Glutamatergic neuron (in vitro differentiated cells): ENCODE data around the gene VSTM5. TPM values are rescaled to one million over a fixed set of nuclear protein-coding genes. Genes with fewer than 3 reads are reported as not detected.
"Not testable (repeated sequence)": the region's sequence is repeated elsewhere in the genome, so short reads cannot be mapped to it uniquely, and the experiment has no call there.

ENCODE experiments used
- DNase-seq: peaks from one replicate; pipeline ENCODE4 v3.0.0; 2022
- H3K27ac Mint-ChIP-seq: one replicate; pipeline ENCODE4 v1.8.0; 2020; ENCODE audit warnings: mild to moderate bottlenecking, mixed read lengths, inconsistent platforms; ENCODE audit not compliant: unreplicated experiment
- H3K27me3 Mint-ChIP-seq: one replicate; pipeline ENCODE4 v1.8.0; 2020; ENCODE audit warnings: mild to moderate bottlenecking, moderate library complexity, mixed read lengths, inconsistent platforms; ENCODE audit not compliant: unreplicated experiment
- H3K36me3 Mint-ChIP-seq: one replicate; pipeline ENCODE4 v1.8.0; 2020; ENCODE audit warnings: mild to moderate bottlenecking, mixed read lengths, inconsistent platforms; ENCODE audit not compliant: unreplicated experiment
- H3K4me1 Mint-ChIP-seq: one replicate; pipeline ENCODE4 v1.8.0; 2020; ENCODE audit warnings: mild to moderate bottlenecking, low read depth, mixed read lengths, inconsistent platforms; ENCODE audit not compliant: unreplicated experiment
- H3K4me3 Mint-ChIP-seq: one replicate; pipeline ENCODE4 v1.8.0; 2020; ENCODE audit warnings: mild to moderate bottlenecking, mixed read lengths, inconsistent platforms; ENCODE audit not compliant: unreplicated experiment
- H3K9me3 Mint-ChIP-seq: one replicate; pipeline ENCODE4 v1.8.0; 2020; ENCODE audit warnings: mild to moderate bottlenecking, moderate library complexity, mixed read lengths, inconsistent platforms; ENCODE audit not compliant: unreplicated experiment
- total RNA-seq: library from RNA; stranded (reverse); fragmentation: NEBNext Ultra II Directional; extraction: Animal tissue kit (Norgen Biotek cat#: 25700); gene quantifications from one replicate; pipeline ENCODE4 v1.2.1, GENCODE V29; 2021; ENCODE audit not compliant: unreplicated experiment
- TF ChIP-seq, protein P1 (sequence below): fragments of 200-600 bp; sonication (generic); IDR thresholded peaks from one replicate; pipeline ENCODE4 v1.5.0; 2021; ENCODE audit not compliant: partially characterized antibody, unreplicated experiment

VSTM5 gene
- total RNA-seq, 1 donor from 2014 or later, result 2.0 TPM

DNA sequence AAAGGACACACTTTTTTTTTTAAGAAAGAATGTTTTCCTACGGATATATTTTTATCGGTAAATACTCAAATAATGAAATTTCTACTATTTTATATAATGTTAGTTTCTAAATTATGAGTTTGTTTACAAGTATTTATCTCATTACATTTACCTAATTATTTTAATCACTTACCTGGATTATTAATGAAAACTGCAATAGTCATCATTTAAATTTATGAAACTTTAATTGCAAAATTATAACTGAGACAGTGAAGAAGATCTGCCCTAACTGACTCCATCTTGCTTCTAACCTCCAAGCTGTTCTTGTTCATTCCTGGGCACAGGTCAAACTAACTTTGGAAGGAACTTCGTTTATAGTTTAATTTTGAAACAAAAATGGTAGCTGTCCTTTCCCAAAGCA lies 25.2 kb upstream of the VSTM5 start:
- no peak for DNase-seq
- no peaks in the 10 kb centered on the region for H3K36me3 Mint-ChIP-seq
- no peaks in the 10 kb centered on the region for H3K4me1 Mint-ChIP-seq
- no peaks in the 10 kb centered on the region for H3K27me3 Mint-ChIP-seq
- H3K27ac Mint-ChIP-seq, result no peak overlapping the region
- H3K4me3 Mint-ChIP-seq, result no peak overlapping the region
- TF ChIP-seq, protein P1, sequence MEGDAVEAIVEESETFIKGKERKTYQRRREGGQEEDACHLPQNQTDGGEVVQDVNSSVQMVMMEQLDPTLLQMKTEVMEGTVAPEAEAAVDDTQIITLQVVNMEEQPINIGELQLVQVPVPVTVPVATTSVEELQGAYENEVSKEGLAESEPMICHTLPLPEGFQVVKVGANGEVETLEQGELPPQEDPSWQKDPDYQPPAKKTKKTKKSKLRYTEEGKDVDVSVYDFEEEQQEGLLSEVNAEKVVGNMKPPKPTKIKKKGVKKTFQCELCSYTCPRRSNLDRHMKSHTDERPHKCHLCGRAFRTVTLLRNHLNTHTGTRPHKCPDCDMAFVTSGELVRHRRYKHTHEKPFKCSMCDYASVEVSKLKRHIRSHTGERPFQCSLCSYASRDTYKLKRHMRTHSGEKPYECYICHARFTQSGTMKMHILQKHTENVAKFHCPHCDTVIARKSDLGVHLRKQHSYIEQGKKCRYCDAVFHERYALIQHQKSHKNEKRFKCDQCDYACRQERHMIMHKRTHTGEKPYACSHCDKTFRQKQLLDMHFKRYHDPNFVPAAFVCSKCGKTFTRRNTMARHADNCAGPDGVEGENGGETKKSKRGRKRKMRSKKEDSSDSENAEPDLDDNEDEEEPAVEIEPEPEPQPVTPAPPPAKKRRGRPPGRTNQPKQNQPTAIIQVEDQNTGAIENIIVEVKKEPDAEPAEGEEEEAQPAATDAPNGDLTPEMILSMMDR, result no peak
- no peaks in the 10 kb centered on the region for H3K9me3 Mint-ChIP-seq

DNA sequence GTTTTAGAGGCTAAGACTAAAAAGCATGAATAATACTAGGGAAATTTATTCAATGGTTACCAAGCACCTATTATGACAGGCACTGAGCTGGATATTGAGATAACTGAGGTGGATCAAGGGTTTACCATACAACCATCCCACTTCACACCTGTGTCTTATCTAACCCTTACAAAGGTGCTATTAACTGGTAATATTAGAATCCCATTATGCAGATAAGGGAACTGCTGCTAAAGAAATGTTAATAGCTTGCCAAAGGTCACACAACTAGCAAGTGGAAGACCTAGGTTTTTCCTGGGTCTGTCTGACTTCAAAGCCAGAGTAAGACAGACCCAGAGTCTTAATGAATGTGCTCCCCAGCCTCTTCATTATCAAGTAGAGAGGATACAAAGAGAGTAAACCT lies 21.1 kb upstream of the VSTM5 start:
- Mint-ChIP-seq H3K4me3 (no peak overlapping the region), H3K27ac (no peak overlapping the region), H3K27me3 (no peaks in the 10 kb centered on the region), H3K4me1 (no peaks in the 10 kb centered on the region), H3K36me3 (peaks cover 4% of the 10 kb centered on the region), H3K9me3 (peaks cover 2% of the 10 kb centered on the region)
- no peak for DNase-seq
- TF ChIP-seq, protein P1, result no peak

DNA sequence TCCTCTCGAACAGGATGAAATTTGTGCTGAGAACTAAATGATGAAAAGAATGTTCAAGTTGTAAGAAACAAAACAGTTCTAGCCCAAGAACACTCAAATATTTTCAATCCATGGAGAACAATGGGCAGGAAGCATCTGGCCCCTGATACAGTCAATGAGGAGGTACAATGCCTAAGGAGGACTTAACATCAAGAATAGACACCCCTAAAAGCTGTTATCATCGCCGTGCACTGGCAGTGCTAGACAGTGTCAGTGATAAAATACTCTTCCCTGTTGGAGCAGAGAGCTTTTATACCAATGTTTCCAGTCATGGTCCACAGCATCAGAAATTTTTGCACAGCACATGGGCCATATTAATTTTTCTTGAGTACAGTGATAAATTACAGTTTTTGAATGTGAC lies 20.2 kb upstream of the VSTM5 start:
- Mint-ChIP-seq H3K4me1 (no peaks in the 10 kb centered on the region), H3K27ac (no peak overlapping the region), H3K27me3 (no peaks in the 10 kb centered on the region), H3K9me3 (peaks cover 2% of the 10 kb centered on the region), H3K36me3 (peaks cover 4% of the 10 kb centered on the region), H3K4me3 (no peak overlapping the region)
- no peak for DNase-seq
- TF ChIP-seq, protein P1, result no peak

DNA sequence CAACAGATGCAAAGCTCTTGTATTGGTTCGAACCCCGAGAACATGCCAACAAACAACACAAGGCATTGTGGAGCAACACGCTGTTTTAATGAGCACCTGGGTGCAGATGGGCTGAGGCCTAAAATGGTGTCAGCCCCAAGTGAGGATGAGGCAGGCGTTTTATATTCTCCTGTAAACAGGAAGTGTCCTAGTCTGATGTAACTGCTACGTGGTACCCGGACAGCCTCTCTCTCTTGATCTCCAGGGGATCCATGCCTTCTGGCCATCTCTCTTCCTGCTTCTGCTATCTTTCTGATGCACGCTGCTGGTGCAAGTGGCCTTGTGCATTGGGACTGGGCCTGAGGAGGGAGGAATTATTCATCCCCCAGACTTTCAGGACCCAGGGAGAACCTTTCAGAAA lies 19.4 kb upstream of the VSTM5 start:
- Mint-ChIP-seq H3K27me3 (no peaks in the 10 kb centered on the region), H3K4me3 (no peak overlapping the region), H3K36me3 (peaks cover 4% of the 10 kb centered on the region), H3K27ac (peak overlapping the region; percentile 23), H3K4me1 (no peaks in the 10 kb centered on the region), H3K9me3 (peaks cover 2% of the 10 kb centered on the region)
- TF ChIP-seq, protein P1, result no peak
- DNase-seq, result no peak

DNA sequence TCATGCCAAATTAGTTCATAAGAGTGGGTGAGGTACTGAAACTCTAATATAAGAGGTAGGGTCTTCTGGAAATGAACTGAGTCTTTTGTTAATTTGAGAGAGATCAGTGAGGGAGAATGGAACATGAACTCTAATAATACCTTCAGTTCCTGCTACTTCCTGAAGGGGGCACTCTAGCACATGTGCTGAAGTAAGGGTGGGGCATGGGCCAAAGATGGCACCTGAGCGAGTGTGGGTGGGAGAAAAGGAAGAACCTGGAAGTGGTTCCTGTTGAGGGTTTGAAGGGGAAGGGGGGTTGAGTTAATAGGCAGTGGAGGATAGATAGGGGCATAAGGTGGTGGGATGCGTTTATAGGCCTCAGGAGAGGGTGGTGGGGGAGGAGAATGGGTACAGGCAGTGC lies 18.0 kb upstream of the VSTM5 start:
- not testable (repeated sequence) for H3K9me3 Mint-ChIP-seq, H3K4me3 Mint-ChIP-seq, DNase-seq, H3K27me3 Mint-ChIP-seq, H3K27ac Mint-ChIP-seq, H3K36me3 Mint-ChIP-seq, H3K4me1 Mint-ChIP-seq

DNA sequence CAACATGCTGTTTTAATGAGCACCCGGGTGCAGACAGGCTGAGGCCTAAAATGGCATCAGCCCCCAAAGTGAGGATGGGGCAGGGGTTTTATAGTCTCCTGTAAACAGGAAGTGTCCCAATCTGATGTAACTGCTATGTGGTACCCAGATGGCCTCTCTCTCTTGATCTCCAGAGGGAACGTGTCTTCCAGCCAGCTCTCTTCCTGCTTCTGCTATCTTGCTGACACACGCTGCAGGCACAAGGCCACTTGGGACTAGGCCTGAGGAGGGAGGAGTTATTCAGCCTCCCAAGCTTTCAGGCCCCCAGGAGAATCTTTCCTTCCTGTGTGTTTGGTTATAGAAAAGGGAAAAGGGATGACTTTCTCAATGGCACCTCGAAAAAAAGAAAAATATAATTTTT lies 11.4 kb upstream of the VSTM5 start:
- H3K4me1 Mint-ChIP-seq, result peaks cover 5% of the 10 kb centered on the region
- DNase-seq, result peak; percentile 35
- peak overlapping the region; percentile 65 for H3K27ac Mint-ChIP-seq
- H3K4me3 Mint-ChIP-seq, result no peak overlapping the region
- TF ChIP-seq, protein P1, result no peak
- no peaks in the 10 kb centered on the region for H3K27me3 Mint-ChIP-seq
- H3K36me3 Mint-ChIP-seq, result no peaks in the 10 kb centered on the region
- H3K9me3 Mint-ChIP-seq, result peaks cover 4% of the 10 kb centered on the region
